Erythroblast (primary cell): ENCODE results near the gene COPRS.

Experiments used
- DNase-seq, 2 experiments: peaks; one replicate each; lab custom pipeline; 2025; lab: John Stamatoyannopoulos, UW
- GATA1 ChIP-seq: IDR thresholded peaks from 2 replicates; pipeline ENCODE4 v1.6.1; 2011; ENCODE audit warnings: low read depth, mild to moderate bottlenecking, control low read depth, low read length, moderate library complexity
- POLR2A ChIP-seq: IDR thresholded peaks from 2 replicates; pipeline ENCODE4 v1.6.1; 2011; ENCODE audit warnings: mild to moderate bottlenecking, low read length

COPRS gene

DNA sequence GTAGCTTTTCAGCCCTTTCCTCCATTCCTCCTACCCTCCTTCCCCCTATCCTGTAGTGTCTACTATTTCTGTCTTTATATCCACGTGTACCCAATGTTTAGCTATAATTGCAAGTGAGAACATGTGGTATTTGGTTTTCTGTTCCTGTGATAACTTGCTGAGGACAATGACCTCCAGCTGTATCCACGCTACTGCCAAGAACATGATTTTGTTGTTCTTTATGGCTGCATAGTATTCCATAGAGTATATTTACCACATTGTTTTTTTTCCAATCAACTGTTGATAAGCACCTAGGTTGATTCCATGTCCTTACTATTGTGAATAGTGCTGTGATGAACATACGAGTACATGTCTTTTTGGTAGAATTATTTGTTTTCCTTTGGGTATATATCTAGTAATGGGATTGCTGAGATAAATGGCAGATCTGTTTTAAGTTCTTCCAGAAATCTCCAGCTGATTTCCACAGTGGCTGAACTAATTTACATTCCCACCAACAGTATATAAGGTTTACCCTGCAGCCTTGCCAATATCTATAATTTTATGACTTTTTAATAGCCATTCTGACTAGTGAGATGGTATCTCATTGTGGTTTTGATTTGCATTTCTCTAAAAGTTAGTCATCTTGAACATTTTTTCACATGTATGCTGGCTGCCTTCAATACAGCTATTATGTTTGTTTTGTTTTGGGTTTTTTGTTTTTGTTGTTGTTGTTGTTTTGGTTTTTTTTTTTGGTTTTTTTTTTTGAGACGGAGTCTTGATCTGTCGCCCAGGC is 10.9 kb upstream of the COPRS start:
- DNase-seq = no peak
- TF ChIP-seq GATA1 (no peak), POLR2A (no peak)

DNA sequence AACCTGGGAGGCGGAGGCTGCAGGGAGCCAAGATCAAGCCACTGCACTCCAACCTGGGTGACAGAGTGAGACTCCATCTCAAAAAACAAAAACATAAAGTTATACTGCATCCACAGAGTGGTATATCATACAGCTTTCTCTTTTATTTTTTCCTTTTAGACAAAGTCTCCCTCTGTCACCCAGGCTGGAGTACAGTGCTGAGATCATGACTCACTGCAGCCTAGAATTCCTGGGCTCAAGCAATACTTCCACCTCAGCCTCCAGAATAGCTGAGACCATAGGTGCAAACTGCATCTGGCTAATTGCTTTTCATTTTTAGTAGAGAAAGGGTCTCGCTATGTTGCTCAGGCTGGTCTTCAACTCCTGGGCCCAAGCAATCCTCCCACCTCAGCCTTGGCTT is 10.0 kb upstream of the COPRS start:
- DNase-seq = no peak
- no peak for TF ChIP-seq GATA1
- TF ChIP-seq POLR2A = no peak

DNA sequence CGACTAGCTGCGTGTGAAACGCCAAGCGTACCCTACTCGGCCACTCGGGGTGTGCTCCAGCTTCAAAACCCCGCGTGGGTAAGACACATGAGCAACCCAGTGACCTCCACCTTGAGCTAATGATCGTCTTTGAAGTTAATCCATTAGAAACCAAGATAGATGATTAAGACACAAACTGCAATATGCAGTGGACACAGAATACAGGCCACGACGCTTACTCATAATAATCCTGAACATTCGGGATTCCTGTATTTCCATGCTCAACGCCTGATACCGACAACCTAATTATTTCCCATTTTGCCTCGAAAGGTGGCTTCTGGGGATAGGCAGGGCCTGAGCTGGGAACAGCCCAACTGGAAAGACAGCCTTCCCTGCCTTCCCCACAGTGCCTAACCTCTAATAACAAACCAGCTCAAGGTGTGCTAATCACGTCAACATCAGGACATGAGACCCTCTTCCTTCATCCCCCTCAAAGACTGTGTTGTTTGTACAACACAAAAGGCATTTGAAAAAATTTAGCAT is 504 bp upstream of the COPRS start:
- DNase-seq = no peak
- no peak for TF ChIP-seq POLR2A
- no peak for TF ChIP-seq GATA1

DNA sequence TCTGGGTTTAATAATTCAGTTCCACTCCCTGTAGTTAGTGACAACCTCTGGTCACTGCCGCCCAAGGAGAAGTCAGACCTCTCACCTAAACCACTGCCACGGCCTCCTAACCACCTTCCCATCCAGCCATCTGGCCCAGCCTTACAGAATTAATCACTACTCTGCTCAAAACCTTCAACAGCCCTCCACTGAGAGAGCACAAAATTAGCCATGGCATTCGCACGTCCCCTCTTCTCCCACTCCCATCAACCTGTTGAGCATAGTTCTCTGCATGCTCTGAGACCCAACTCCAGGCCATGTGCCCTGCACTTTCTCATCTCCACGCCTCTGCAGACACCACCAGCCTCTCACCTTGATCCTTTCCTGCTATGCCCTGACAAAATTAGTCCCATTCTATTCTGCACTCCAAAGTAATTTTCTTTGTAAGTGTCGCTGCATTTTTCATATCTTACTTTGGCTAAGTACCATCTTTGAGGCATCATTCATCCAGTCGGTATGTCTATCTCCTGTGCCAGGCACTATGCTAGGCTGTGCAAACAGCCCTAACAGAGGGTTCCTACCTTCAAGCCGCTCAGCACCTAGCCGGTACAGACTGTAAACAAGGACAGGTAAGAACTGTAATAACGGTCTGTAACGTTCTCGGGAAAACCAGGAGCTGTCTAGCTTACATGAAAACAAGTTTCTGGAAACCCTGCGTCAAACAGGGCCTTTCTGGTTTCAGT is 963 bp downstream of the COPRS start:
- no peak for DNase-seq
- no peak for TF ChIP-seq POLR2A
- no peak for TF ChIP-seq GATA1

DNA sequence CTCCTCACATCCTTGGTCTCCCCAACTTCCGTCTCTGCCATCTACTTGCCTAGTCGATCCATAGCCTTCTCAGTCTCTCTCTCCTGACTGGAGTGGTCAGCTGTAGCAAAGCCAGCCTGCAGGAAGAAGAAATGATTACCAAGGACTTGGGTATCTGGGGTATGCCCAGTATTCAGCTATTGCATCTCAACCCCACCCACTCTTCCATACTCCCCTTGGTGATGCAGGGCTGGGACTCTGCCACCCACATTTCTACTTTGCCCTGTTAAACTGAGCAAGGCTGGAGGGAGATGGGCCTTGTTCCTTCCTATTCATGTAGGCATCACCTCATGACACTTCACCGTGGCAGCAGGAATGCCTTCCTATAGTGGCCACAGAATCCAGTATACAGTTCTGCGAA is 2.3 kb downstream of the COPRS start:
- DNase-seq = no peak
- no peak for TF ChIP-seq GATA1
- TF ChIP-seq POLR2A = no peak

DNA sequence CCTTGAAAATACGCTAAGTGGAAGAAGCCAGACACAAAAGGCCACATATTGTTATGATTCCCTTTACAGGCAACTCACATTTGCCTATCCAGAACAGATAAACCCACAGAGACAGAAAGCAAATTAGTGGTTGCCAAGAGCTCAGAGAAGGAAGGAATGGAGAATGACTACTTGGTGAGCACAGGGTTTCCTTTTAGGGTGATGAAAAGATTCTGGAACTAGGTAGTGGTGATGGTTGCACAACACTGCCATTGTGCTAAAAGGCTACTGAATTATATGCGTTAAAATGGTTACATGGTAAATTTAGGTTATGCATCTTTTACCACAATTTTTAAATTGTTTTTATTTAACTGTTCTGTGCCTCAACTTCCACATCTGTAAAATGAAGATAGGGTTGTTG is 4.4 kb downstream of the COPRS start:
- no peak for TF ChIP-seq POLR2A
- no peak for TF ChIP-seq GATA1
- DNase-seq = no peak

DNA sequence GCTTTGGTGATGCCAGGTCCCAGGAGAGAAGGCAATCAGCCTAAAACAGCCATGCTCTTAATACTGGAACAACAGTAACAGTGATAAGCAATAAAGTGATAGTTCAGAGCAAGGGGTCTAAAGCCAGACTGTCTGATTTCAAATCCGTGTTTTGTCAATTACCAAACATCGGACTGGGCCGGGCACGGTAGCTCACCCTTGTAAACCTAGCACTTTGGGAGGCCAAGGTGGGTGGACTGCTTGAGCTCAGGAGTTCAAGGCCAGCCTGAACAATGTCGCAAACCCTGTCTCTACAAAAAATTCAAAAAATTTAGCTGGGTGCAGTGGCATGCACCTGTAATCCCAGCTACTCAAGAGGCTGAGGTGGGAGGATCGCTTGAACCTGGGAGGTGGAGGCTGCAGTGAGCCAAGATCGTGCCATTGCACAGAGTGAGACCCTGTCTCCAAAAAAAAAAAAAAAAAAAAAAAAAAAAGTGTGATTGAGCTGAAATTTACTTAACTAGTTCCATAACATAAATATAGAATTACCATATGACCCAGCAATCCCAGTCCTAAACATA is 5.1 kb downstream of the COPRS start:
- DNase-seq = no peak
- TF ChIP-seq POLR2A = no peak

DNA sequence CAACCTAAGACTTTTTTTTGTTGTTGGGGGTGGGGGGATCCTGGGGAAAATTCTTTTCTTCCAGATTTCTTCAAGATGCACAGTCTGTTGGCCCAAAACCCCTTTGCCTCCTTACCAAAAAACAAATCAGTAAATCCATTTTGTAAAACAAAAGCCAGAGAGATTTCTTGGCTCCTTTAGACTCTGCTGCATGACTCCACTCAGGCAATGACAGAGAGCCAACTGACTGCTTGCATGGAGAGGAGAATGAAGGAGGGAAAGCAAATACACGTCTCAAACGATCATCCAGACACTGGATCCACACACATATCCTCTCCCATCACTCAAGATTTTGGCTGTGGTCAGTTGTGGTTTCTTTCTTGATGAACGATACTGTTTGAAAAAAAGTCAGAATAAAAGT is 13.8 kb downstream of the COPRS start:
- DNase-seq = no peak
- TF ChIP-seq GATA1 = no peak

DNA sequence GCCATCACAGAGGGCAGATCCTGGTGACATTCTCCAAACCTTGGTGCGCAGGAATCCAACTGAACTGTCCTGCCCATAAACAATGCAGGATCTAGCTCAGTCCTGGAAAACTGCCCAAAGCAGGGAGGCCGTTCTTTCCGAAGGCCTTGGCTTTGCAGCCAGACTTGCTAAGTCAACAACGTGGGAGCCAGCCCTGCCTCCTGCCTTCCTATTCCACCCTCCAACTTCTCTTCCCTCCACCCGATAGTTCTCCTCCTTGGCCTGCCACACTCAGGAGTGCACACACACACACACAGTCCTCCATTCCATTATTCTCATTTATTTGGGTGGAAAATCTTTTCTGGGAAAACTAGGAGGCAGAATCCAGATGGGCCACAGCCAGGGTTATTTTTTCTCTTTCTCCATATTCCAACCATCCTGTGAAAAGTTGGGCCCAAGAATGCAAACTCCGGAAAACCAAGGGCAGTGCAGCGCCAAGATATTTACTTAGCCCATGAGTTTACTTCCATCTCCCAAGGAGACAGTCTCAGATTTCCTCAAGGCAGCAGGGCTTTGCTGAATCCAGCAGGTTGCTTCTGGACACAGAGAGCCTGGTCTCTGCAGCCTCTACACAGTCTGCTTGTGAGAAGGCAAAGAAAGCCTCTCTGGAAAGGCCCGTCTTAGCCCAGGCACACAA is 15.8 kb downstream of the COPRS start:
- no peak for TF ChIP-seq GATA1
- TF ChIP-seq POLR2A = no peak

DNA sequence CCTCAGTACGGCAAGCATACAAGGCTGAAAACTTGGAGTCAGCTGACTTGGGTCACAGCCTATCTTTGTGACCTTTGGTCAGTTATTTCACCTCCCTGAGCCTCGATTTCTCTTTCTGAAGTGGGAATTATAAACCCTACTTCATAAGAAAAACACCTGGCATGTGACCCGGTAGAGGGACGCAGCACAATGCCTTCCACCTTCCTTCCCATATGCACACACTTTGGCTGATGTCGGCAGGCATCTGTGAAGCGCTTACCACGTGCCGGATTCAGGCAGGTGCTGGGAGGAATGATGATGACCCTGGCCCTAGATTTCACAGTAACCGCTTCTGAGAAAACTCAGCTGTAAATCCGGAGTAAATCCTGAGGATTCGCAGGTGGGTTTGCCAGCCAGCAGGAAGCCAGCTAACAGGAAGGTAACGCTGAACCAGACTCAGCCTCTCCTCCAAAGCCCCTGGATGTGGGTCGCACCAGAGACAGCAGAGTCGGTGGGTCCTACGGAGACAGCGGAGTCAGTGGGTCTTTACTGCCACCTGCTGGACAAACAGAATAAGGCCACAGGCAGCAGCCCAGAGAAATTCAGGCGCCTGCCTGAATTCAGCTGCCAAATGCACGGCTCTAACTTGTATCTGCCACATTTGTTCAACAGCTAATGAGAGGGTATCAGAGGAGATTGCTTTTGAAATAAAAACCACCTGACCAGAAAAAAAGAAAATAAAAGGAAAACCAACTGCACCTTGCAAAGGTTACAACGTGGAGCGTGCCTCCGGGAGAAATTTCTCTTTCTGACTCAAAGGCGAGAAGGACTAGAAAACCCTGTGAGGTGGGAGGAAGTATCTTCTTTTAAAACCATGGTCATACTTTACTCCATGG is 16.6 kb downstream of the COPRS start:
- TF ChIP-seq POLR2A = no peak
- TF ChIP-seq GATA1 = no peak
- peak; percentile 48 to 74 for DNase-seq

More for the DNA sequence above, 15.8 kb downstream of the COPRS start:
- no peak for DNase-seq

DNA sequence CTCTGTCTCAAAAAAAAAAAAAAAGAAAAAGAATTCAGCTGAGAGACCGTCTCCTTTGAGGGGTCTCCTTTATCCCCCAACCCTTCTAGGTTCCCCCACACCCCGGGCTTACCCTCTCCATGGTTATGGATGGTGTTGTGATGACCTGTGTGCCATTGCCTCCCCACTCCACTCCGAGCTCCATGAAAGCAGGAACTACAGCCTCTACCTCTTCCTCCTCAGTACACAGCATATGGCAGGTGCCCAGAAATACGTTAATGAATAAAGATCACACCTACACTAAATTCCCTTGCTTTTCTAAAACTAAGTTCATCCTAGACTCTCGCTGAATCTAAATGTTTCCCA is 17.2 kb downstream of the COPRS start:
- DNase-seq = no peak
- no peak for TF ChIP-seq GATA1
- TF ChIP-seq POLR2A = no peak

DNA sequence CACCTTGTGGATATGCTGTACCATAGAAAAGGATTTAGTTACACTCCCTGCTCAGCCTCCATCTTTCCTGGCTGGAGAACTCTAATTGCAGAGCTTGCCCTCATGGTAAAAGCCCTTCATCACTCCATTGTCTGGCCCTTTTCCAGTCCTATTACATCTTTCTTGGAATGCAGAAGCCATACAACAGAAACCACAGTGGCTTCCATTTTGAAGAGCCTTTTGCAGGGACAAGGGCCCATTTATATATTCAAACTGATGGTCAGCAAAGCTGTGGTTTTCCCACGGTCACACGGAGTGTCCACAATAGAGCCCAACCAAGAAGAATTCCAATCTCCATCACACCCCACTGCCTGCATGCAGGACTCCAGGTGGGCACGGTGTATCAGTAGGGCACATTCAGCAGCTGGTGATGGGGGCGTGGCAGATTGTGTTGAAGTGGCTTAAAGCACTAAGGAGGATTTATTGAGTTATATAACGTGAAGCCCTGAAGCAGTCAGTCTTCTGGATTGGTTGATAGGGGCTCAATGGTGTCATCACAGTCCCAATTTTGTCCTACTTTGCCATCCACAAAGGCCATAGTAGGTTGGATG is 20.3 kb downstream of the COPRS start:
- DNase-seq = no peak
- TF ChIP-seq POLR2A = no peak
- TF ChIP-seq GATA1 = no peak

DNA sequence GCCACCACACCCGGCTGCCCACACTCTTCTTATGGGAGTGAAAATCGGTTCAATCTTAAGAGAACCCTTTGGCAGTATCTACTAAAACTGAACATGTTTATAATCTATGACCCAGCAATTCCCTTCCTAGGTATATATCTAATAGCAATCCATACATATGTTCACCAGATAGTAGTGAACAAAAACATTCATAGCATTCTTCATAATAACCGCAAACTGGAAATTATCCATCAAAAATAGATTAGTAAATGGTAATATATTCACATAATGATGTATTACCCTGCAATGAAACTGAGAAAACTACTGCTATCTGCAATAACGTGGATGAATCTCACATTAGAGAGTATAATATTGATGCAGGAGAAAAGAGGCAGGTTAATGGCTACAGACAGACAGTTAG is 23.1 kb downstream of the COPRS start:
- TF ChIP-seq GATA1 (no peak), POLR2A (no peak)
- DNase-seq = no peak
